H1 (cell line): ENCODE measurements around the gene TTLL1.
"Not testable (repeated sequence)": the region's sequence is repeated elsewhere in the genome, so short reads cannot be mapped to it uniquely, and the experiment has no call there.

ENCODE experiments used
- CBX8 ChIP-seq: fragments of 300-800, 300-1000 bp; sonication (generic); IDR thresholded peaks from 2 replicates; pipeline ENCODE4 v1.7.1; 2016; ENCODE audit warnings: low read depth, low read length, borderline replicate concordance
- CHD2 ChIP-seq: IDR thresholded peaks from 2 replicates; pipeline ENCODE4 v1.6.1; 2012; ENCODE audit warnings: low read length, improper control_type of control experiment
- CREB1 ChIP-seq: IDR thresholded peaks from 2 replicates; pipeline ENCODE4 v1.6.1; 2012; ENCODE audit warnings: inconsistent platforms
- KDM1A ChIP-seq: fragments of 200-600, 300-600 bp; sonication (generic); IDR thresholded peaks from 2 replicates; pipeline ENCODE4 v1.7.1; 2016; ENCODE audit warnings: mild to moderate bottlenecking, low read length, borderline replicate concordance
- KDM5A ChIP-seq: fragments of 200-600 bp; IDR thresholded peaks from 2 replicates; pipeline ENCODE4 v1.7.1; 2012; ENCODE audit warnings: mild to moderate bottlenecking, low read length, inconsistent platforms, mixed read lengths
- POLR2A ChIP-seq, 2 experiments: IDR thresholded peaks; 1 replicate in 1 of 2; 2 replicates in 1 of 2; pipeline ENCODE4 v1.6.1; 2011; ENCODE audit warnings: low read depth in 2 of 2, low read length in 2 of 2, mild to moderate bottlenecking in 2 of 2; ENCODE audit errors: control extremely low read depth in 1 of 2
- RAD21 ChIP-seq, 2 experiments: IDR thresholded peaks in 1 of 2; conservative IDR thresholded peaks in 1 of 2; 2 replicates each; pipeline ENCODE4 v1.6.1; 2011; ENCODE audit warnings: low read depth in 2 of 2, low read length in 2 of 2, improper control_type of control experiment in 1 of 2, inconsistent platforms in 1 of 2, mild to moderate bottlenecking in 1 of 2, moderate library complexity in 1 of 2

DNA sequence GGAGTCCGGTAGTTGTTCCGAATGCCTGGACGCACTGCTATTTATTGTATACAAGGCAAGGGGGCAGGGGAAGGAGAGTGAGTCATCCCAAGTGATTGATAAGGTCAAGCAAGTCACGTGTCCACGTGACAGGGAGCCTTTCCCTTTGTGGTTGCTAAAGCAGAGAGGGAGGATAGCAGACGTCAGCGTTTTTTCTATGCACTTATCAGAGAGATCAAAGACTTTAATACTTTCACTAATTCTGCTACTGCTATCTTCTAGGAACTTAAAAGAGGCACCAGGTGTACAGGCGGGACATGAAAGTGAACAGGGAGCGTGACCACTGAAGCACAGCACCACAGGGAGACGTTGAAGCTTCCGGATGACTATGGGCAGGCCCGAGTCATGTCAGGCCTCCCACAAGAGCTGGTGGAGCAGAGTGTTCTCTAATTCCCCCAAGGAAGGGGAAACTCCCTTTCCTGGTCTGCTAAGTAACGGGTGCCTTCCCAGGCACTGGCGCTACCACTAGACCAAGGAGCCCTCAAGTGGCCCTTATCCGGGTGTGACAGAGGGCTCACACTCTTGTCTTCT is 14.9 kb upstream of the TTLL1 start:
- not testable (repeated sequence) for TF ChIP-seq RAD21 (IDR thresholded peaks at IDR 0.05 in 1 of 2, conservative IDR thresholded peaks at IDR 0.05 in 1 of 2; ENCODE audit: low read depth in 2 of 2, low read length in 2 of 2); KDM5A; CREB1; KDM1A; CHD2; POLR2A (IDR thresholded peaks at IDR 0.05; ENCODE audit: control extremely low read depth in 1 of 2, low read depth in 2 of 2, low read length in 2 of 2); CBX8
